ENCODE measurements around the gene APOM. TPM values are rescaled to one million over a fixed set of nuclear protein-coding genes. Genes with fewer than 3 reads are reported as not detected.

APOM gene
- polyA plus RNA-seq, 3 donors: 4.2 to 8.3 (median 4.8) TPM

DNA sequence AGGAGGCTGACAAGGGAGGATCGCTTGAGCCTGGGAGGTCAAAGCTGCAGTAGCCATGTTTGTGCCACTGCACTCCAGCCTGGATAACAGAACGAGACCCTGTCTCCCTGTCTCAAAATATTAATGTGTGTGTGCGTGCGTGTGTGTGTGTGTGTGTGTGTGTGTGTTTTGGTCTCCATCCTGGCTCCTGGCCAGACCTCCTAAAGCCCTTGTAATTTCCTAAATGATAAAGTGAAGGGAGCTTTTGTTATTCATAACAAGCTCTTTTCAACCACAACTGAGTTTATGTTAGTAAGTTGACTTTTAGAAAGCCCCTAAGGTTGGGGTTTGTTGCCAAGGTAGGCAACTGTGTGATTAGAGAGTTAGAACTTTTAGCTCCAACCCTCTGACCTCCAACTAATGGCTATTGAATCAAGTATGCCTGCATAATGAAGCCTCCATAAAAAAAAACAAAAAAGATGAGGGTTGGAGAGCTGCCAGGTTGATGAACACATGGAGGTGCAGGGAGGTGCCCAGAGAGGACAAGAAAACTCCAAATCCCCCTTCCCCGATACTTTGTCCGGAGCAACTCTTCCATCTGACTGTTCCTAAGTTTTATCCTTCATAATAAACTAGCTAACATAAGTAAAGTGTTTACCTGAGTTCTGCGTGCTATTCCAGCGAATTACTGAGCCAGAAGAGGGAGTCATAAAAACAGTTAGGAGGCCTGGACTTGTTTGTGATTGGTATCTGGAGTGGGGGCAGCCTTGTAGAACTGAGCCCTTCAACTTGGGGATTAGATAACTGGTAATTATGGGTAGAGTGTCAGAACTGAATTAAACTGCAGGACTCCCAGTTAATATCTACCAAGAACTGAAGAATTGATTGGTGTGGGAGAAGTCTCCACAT, 45.9 kb upstream of the APOM start:
- no peak overlapping the region for H3K4me3 ChIP-seq (replicated peaks in 1 of 3; ENCODE audit: low read depth in 2 of 3, low read length in 3 of 3)
- peaks cover 0 to 4% (median 0%) of the 10 kb centered on the region in 3 donors for H3K27me3 Mint-ChIP-seq (ENCODE audit: low read depth in 3 of 3)
- H3K27me3 ChIP-seq (ENCODE audit: control insufficient read depth in 2 of 2, insufficient read depth in 2 of 2, low read length in 2 of 2): no peaks in the 10 kb centered on the region
- no peak overlapping the region for H3K9ac ChIP-seq (ENCODE audit: insufficient read depth, low read length, poor library complexity, severe bottlenecking)
- H2AFZ ChIP-seq (ENCODE audit: insufficient read depth, low read depth, low read length, poor library complexity, severe bottlenecking): no peak overlapping the region
- TF ChIP-seq, protein P1, sequence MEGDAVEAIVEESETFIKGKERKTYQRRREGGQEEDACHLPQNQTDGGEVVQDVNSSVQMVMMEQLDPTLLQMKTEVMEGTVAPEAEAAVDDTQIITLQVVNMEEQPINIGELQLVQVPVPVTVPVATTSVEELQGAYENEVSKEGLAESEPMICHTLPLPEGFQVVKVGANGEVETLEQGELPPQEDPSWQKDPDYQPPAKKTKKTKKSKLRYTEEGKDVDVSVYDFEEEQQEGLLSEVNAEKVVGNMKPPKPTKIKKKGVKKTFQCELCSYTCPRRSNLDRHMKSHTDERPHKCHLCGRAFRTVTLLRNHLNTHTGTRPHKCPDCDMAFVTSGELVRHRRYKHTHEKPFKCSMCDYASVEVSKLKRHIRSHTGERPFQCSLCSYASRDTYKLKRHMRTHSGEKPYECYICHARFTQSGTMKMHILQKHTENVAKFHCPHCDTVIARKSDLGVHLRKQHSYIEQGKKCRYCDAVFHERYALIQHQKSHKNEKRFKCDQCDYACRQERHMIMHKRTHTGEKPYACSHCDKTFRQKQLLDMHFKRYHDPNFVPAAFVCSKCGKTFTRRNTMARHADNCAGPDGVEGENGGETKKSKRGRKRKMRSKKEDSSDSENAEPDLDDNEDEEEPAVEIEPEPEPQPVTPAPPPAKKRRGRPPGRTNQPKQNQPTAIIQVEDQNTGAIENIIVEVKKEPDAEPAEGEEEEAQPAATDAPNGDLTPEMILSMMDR (IDR thresholded peaks at IDR 0.05): no peak
- H3K4me3 Mint-ChIP-seq: no peak overlapping the region
- H3K4me1 Mint-ChIP-seq: peaks cover 21% of the 10 kb centered on the region
- H3K27ac ChIP-seq (ENCODE audit: low read depth in 1 of 2, low read length in 2 of 2): no peak overlapping the region
- peak overlapping the region in 2 of 7 donors; percentile 7 to 26 for H3K27ac Mint-ChIP-seq
- H3K4me1 ChIP-seq (ENCODE audit: control insufficient read depth in 1 of 2, insufficient read depth in 2 of 2, low read length in 2 of 2): peaks cover 19 to 25% of the 10 kb centered on the region in 2 donors
- DNase-seq: no peak
- H3K36me3 Mint-ChIP-seq: no peaks in the 10 kb centered on the region
- 100% methylated on average over 1 of the region's 8 CpGs for WGBS (ENCODE audit: insufficient coverage)
- intact Hi-C loops (cut with micrococcal nuclease): no loop called here
- peaks cover 0 to 5% (median 0%) of the 10 kb centered on the region in 7 donors for H3K9me3 Mint-ChIP-seq
- no peaks in the 10 kb centered on the region for H3K9me3 ChIP-seq (replicated peaks in 1 of 2; ENCODE audit: control insufficient read depth in 1 of 2, insufficient read depth in 1 of 2, low read length in 2 of 2)
- H4K20me1 ChIP-seq (ENCODE audit: insufficient read depth, low read length): no peaks in the 10 kb centered on the region
- H3K4me2 ChIP-seq (replicated peaks; ENCODE audit: extremely low read depth, low read length, poor library complexity, severe bottlenecking): no peak overlapping the region
- no peaks in the 10 kb centered on the region for H3K36me3 ChIP-seq (replicated peaks in 1 of 2; ENCODE audit: control insufficient read depth in 1 of 2, insufficient read depth in 2 of 2, low read length in 2 of 2)
- peaks cover 2% of the 10 kb centered on the region for H3K79me2 ChIP-seq (ENCODE audit: insufficient read depth, low read length)

DNA sequence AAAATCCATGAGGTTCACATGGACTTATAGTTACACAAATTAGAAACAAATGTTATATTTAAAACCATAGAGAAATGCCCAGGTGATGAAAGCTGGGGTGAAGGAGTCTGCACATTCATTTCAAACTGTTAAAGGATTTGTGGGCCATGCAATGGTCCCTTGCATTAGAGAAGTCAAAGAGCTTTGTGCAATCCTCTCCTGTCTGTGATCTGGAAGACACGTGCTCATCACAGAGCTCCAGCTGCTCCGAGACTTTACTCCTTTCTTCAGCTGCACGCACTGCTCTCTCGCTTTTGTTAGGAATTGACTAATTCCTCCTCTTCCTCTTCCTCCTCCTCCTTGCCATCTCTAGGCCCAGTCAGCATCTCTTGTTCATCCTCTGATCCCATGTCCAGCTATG, 44.7 kb upstream of the APOM start:
- H3K4me1 ChIP-seq (ENCODE audit: control insufficient read depth in 1 of 2, insufficient read depth in 2 of 2, low read length in 2 of 2): peaks cover 24 to 37% of the 10 kb centered on the region in 2 donors
- H3K9me3 Mint-ChIP-seq: peaks cover 0 to 5% (median 0%) of the 10 kb centered on the region in 7 donors
- TF ChIP-seq, protein P1 (IDR thresholded peaks at IDR 0.05): no peak
- H2AFZ ChIP-seq (ENCODE audit: insufficient read depth, low read depth, low read length, poor library complexity, severe bottlenecking): no peak overlapping the region
- peaks cover 13% of the 10 kb centered on the region for H3K79me2 ChIP-seq (ENCODE audit: insufficient read depth, low read length)
- H3K9ac ChIP-seq (ENCODE audit: insufficient read depth, low read length, poor library complexity, severe bottlenecking): no peak overlapping the region
- no peak overlapping the region for H3K4me2 ChIP-seq (replicated peaks; ENCODE audit: extremely low read depth, low read length, poor library complexity, severe bottlenecking)
- H3K36me3 ChIP-seq (replicated peaks in 1 of 2; ENCODE audit: control insufficient read depth in 1 of 2, insufficient read depth in 2 of 2, low read length in 2 of 2): no peaks in the 10 kb centered on the region
- intact Hi-C loops (cut with micrococcal nuclease): no loop called here
- H3K4me3 ChIP-seq (replicated peaks in 1 of 3; ENCODE audit: low read depth in 2 of 3, low read length in 3 of 3): no peak overlapping the region
- no peaks in the 10 kb centered on the region for H3K27me3 ChIP-seq (ENCODE audit: control insufficient read depth in 2 of 2, insufficient read depth in 2 of 2, low read length in 2 of 2)
- no peaks in the 10 kb centered on the region for H3K9me3 ChIP-seq (replicated peaks in 1 of 2; ENCODE audit: control insufficient read depth in 1 of 2, insufficient read depth in 1 of 2, low read length in 2 of 2)
- peak overlapping the region in 2 of 7 donors; percentile 39 to 61 for H3K27ac Mint-ChIP-seq
- 50% methylated on average over 4 of the region's 4 CpGs for WGBS (ENCODE audit: insufficient coverage)
- DNase-seq: no peak
- H3K4me1 Mint-ChIP-seq: peaks cover 33% of the 10 kb centered on the region
- H3K27ac ChIP-seq (ENCODE audit: low read depth in 1 of 2, low read length in 2 of 2): no peak overlapping the region
- H4K20me1 ChIP-seq (ENCODE audit: insufficient read depth, low read length): peaks cover 3% of the 10 kb centered on the region
- H3K27me3 Mint-ChIP-seq (ENCODE audit: low read depth in 3 of 3): peaks cover 0 to 3% (median 0%) of the 10 kb centered on the region in 3 donors
- peaks cover 0 to 1% of the 10 kb centered on the region in 2 donors for H3K36me3 Mint-ChIP-seq
- H3K4me3 Mint-ChIP-seq: no peak overlapping the region
